IMR-90 (cell line): ENCODE results near the gene PLGRKT. TPM values are rescaled to one million over a fixed set of nuclear protein-coding genes. Genes with fewer than 3 reads are reported as not detected.

Source experiments
- ATAC-seq: fragments of 200-7000 bp; cut with Tn5 transposase; 2 replicates; pipeline ENCODE4 v1.9.1; 2020; ENCODE audit warnings: low read depth, mild to moderate bottlenecking, moderate library complexity
- BruUV-seq: library from RNA; stranded (reverse); fragments of 400-500 nt; replicated peaks from 2 replicates; lab custom pipeline; 2021; lab: Mats Ljungman, UMichigan
- CTCF ChIA-PET: fragments of 300-600 bp; formaldehyde crosslinking; extraction: SDS; loops from one replicate; lab custom pipeline; 2021; ENCODE audit warnings: antibody characterized with exemption; lab: Yijun Ruan, JAX
- POLR2A ChIA-PET: fragments of 300-600 bp; sonication (Branson Sonifier 250); formaldehyde crosslinking; loops from one replicate; lab custom pipeline; 2022; ENCODE audit warnings: antibody characterized with exemption; ENCODE audit not compliant: unreplicated experiment; lab: Charles Lee
- DNase-seq: peaks from one replicate; pipeline ENCODE4 v3.0.0; 2013
- H2AFZ ChIP-seq: replicated peaks from 2 replicates; pipeline ENCODE3; 2013; ENCODE audit warnings: low read length, mild to moderate bottlenecking; ENCODE audit not compliant: poor library complexity
- H2AK5ac ChIP-seq: 2 replicates; pipeline ENCODE4 v1.6.1; 2013; ENCODE audit warnings: low read depth, low read length, inconsistent platforms
- H2AK9ac ChIP-seq: replicated peaks from 2 replicates; pipeline ENCODE3; 2013; ENCODE audit warnings: mild to moderate bottlenecking, low read depth, low read length, moderate library complexity; ENCODE audit not compliant: poor library complexity
- H2BK120ac ChIP-seq: 2 replicates; pipeline ENCODE4 v1.6.1; 2013; ENCODE audit warnings: low read depth, low read length, inconsistent platforms
- H2BK15ac ChIP-seq: 3 replicates; pipeline ENCODE4 v1.6.1; 2013; ENCODE audit warnings: low read depth, low read length, inconsistent platforms
- H2BK20ac ChIP-seq: 2 replicates; pipeline ENCODE4 v1.6.1; 2013; ENCODE audit warnings: low read depth, mild to moderate bottlenecking, inconsistent platforms, low read length, moderate library complexity
- H2BK5ac ChIP-seq: 2 replicates; pipeline ENCODE4 v1.6.1; 2013; ENCODE audit warnings: mild to moderate bottlenecking, low read depth, low read length, inconsistent platforms; ENCODE audit not compliant: poor library complexity, severe bottlenecking
- H3K14ac ChIP-seq: replicated peaks from 2 replicates; pipeline ENCODE4 v1.6.1; 2013; ENCODE audit warnings: low read depth, low read length, inconsistent platforms
- H3K18ac ChIP-seq: 2 replicates; pipeline ENCODE4 v1.6.1; 2013; ENCODE audit warnings: low read depth, low read length, control low read depth
- H3K23ac ChIP-seq: 2 replicates; pipeline ENCODE4 v1.6.1; 2013; ENCODE audit warnings: low read depth, low read length, inconsistent platforms
- H3K27ac ChIP-seq: 2 replicates; pipeline ENCODE4 v1.5.1; 2013; ENCODE audit warnings: mild to moderate bottlenecking, control low read depth, low read length; ENCODE audit not compliant: insufficient read depth
- H3K27me3 ChIP-seq: 2 replicates; pipeline ENCODE4 v1.6.1; 2013; ENCODE audit warnings: low read length; ENCODE audit not compliant: control insufficient read depth, insufficient read depth
- H3K36me3 ChIP-seq: 2 replicates; pipeline ENCODE4 v1.6.1; 2013; ENCODE audit warnings: low read length, mixed read lengths; ENCODE audit not compliant: control insufficient read depth, insufficient read depth
- H3K4ac ChIP-seq: 2 replicates; pipeline ENCODE4 v1.6.1; 2013; ENCODE audit warnings: low read depth, low read length, inconsistent platforms
- H3K4me1 ChIP-seq: 2 replicates; pipeline ENCODE4 v1.6.1; 2013; ENCODE audit warnings: low read length, mixed read lengths; ENCODE audit not compliant: control insufficient read depth, insufficient read depth
- H3K4me2 ChIP-seq: 2 replicates; pipeline ENCODE4 v1.6.1; 2013; ENCODE audit warnings: low read depth, mild to moderate bottlenecking, control low read depth, low read length, moderate library complexity
- H3K4me3 ChIP-seq: 2 replicates; pipeline ENCODE4 v1.5.1; 2013; ENCODE audit warnings: low read depth, mild to moderate bottlenecking, control low read depth, low read length, moderate library complexity; ENCODE audit not compliant: insufficient read depth
- H3K56ac ChIP-seq: 2 replicates; pipeline ENCODE4 v1.6.1; 2013; ENCODE audit warnings: low read length, inconsistent platforms; ENCODE audit not compliant: insufficient read depth; ENCODE audit errors: extremely low read depth
- H3K79me1 ChIP-seq, 2 experiments: 2 replicates each; pipeline ENCODE4 v1.6.1; 2013; ENCODE audit warnings: low read length in 2 of 2, inconsistent platforms in 1 of 2, low read depth in 1 of 2
- H3K9ac ChIP-seq: 2 replicates; pipeline ENCODE4 v1.6.1; 2013; ENCODE audit warnings: low read depth, low read length, control low read depth
- H3K9me1 ChIP-seq: 2 replicates; pipeline ENCODE4 v1.6.1; 2013; ENCODE audit warnings: low read length, inconsistent platforms; ENCODE audit not compliant: insufficient read depth
- H3K9me3 ChIP-seq: 2 replicates; pipeline ENCODE4 v1.6.1; 2013; ENCODE audit warnings: low read length; ENCODE audit not compliant: control insufficient read depth, insufficient read depth
- H4K20me1 ChIP-seq: 2 replicates; pipeline ENCODE4 v1.6.1; 2013; ENCODE audit warnings: low read length, inconsistent platforms; ENCODE audit not compliant: insufficient read depth
- H4K5ac ChIP-seq: 2 replicates; pipeline ENCODE4 v1.6.1; 2013; ENCODE audit warnings: mild to moderate bottlenecking, low read depth, low read length, control low read depth
- H4K8ac ChIP-seq, 2 experiments: 2 replicates each; pipeline ENCODE4 v1.6.1; 2013; ENCODE audit warnings: low read depth in 2 of 2, low read length in 2 of 2, control low read depth in 1 of 2, inconsistent platforms in 1 of 2
- H4K91ac ChIP-seq: 2 replicates; pipeline ENCODE4 v1.6.1; 2013; ENCODE audit warnings: low read depth, low read length, inconsistent platforms; ENCODE audit not compliant: insufficient read depth
- BHLHE40 ChIP-seq: fragments of 150-350 bp; IDR thresholded peaks from 2 replicates; pipeline ENCODE4 v1.6.1; 2016; ENCODE audit warnings: mild to moderate bottlenecking, low read depth, low read length
- CTCF ChIP-seq: conservative IDR thresholded peaks from 2 replicates; pipeline ENCODE4 v1.5.1; 2012; ENCODE audit warnings: mild to moderate bottlenecking, low read depth, low read length, improper control_type of control experiment
- POLR2A ChIP-seq: IDR thresholded peaks from 2 replicates; pipeline ENCODE4 v1.6.1; 2012; ENCODE audit warnings: mild to moderate bottlenecking, low read depth, low read length
- RFX5 ChIP-seq: IDR thresholded peaks from 2 replicates; pipeline ENCODE4 v1.8.0; 2012; ENCODE audit warnings: low read depth, mild to moderate bottlenecking, low read length, moderate library complexity
- SMC3 ChIP-seq: fragments of 150-350 bp; IDR thresholded peaks from 2 replicates; pipeline ENCODE4 v1.6.1; 2016; ENCODE audit warnings: low read depth, mild to moderate bottlenecking, antibody characterized with exemption, low read length, moderate library complexity
- dilution Hi-C: fragments of 300-500 bp; cut with HindIII; formaldehyde crosslinking; loops from one replicate; pipeline ENCODE4 v1.14.3; 2018; ENCODE audit warnings: low sequenced_read_pairs; ENCODE audit not compliant: unreplicated experiment
- in situ Hi-C: fragments of 300-500 bp; cut with MboI; formaldehyde crosslinking; loops from 3 replicates; pipeline ENCODE4 v1.14.3; 2019; ENCODE audit warnings: low sequenced_read_pairs, inconsistent platforms, mixed read lengths
- intact Hi-C: fragments of 100-400 bp; cut with micrococcal nuclease; formaldehyde crosslinking; loops from 2 replicates; pipeline ENCODE4 v1.10.0; 2022
- polyA plus RNA-seq, 3 experiments: library from polyadenylated mRNA; depleted of rRNA; stranded (reverse); fragments of >200 nt; gene quantifications; 2 replicates each; pipeline ENCODE4 v1.2.3, GENCODE V29; 2012; ENCODE audit warnings: low replicate concordance in 1 of 3
- total RNA-seq: library from RNA; depleted of rRNA; stranded (reverse); fragments of >200 nt; gene quantifications from 2 replicates; pipeline ENCODE4 v1.2.3, GENCODE V29; 2012

PLGRKT gene
- total and polyA plus RNA-seq, 2 of the 4 experiments (the other 2 are of a cell fraction) = 10.8 to 12.7 TPM

DNA sequence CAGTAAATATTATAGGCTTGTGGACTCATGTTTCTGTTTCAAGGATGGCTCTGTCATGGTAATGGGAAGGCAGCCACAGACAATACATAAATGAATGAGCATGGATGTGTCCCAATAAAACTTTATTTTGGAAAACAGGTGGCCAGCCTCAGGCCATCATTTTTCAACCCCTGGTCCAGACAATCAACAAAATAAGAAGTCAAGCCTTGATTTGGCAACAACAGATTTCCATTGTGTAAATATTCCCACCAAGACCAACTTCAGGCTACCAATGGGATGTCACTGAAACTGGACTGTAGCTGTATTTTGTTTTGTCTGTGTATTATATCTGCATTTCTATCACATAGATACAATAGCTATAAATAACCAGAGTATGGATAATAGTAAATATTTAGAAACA is 77.4 kb downstream of the PLGRKT start:
- Histone ChIP-seq H3K9me3 (no peaks in the 10 kb centered on the region), H3K18ac (no peak overlapping the region), H2AFZ (no peak overlapping the region), H2BK5ac (no peak overlapping the region), H4K20me1 (no peaks in the 10 kb centered on the region), H2BK15ac (no peak overlapping the region), H3K4me2 (no peak overlapping the region), H2AK5ac (no peak overlapping the region), H3K36me3 (no peaks in the 10 kb centered on the region), H3K27ac (no peak overlapping the region), H3K27me3 (no peaks in the 10 kb centered on the region), H3K79me1 (no peaks in the 10 kb centered on the region), H2BK120ac (no peak overlapping the region), H3K14ac (no peak overlapping the region), H3K4me1 (no peaks in the 10 kb centered on the region), H3K56ac (no peak overlapping the region), H2BK20ac (no peak overlapping the region), H4K5ac (no peak overlapping the region), H3K9ac (no peak overlapping the region), H3K9me1 (no peaks in the 10 kb centered on the region), H2AK9ac (no peak overlapping the region), H4K91ac (no peak overlapping the region), H3K4me3 (no peak overlapping the region), H4K8ac (no peak overlapping the region), H3K4ac (no peak overlapping the region), H3K23ac (no peak overlapping the region)
- in situ Hi-C loops = no loop called here
- POLR2A ChIA-PET = no interaction called here
- TF ChIP-seq RFX5 (no peak), SMC3 (no peak), CTCF (no peak), POLR2A (no peak), BHLHE40 (no peak)
- DNase-seq = no peak
- no TSS peak for BruUV-seq
- dilution Hi-C loops = no loop called here
- no peak for ATAC-seq
- intact Hi-C loops = no loop called here
- CTCF ChIA-PET = interaction anchor here (0.6 kb wide), 1 partner anchor 836 kb away, joined by 5 read pairs; no protein-coding TSS in a partner anchor
